Measurements from ENCODE around the gene GPR31. TPM values are rescaled to one million over a fixed set of nuclear protein-coding genes. Genes with fewer than 3 reads are reported as not detected.
"Not testable (repeated sequence)": the region's sequence is repeated elsewhere in the genome, so short reads cannot be mapped to it uniquely, and the experiment has no call there.

GPR31 gene
- total and polyA plus RNA-seq, 2 donors (not counting 1 experiment from before 2014, with no cell fraction given) = not detected

DNA sequence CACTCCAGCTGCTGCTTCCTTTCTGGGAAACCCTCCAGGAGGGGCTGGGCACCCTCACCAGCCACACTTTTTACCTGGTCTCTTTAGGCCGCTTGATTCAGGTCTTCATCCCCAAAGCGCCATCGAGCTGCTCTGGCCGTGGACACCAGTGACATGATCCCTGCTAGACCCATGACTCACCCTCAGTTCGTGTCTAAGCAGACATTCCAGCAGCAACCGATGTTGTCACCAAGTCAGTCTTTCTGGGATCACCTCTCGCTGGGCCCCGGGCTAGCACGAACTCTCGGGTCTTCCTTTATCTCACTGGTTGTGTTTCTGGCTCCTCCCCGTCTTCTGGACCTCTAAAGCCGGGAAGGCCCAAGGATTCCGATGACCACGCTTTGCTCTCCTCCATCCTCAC lies 43.0 kb upstream of the GPR31 start:
- ATAC-seq (ENCODE audit: low read depth) (no peak), DNase-seq (no peak)
- no peak overlapping the region for H3K27ac ChIP-seq (ENCODE audit: low read length in 2 of 2)
- H3K27me3 ChIP-seq (replicated peaks in 1 of 4; ENCODE audit: control extremely low read depth in 1 of 4, control insufficient read depth in 3 of 4, insufficient read depth in 4 of 4, low read length in 3 of 4) = peaks cover 0 to 8% (median 0%) of the 10 kb centered on the region in 4 experiments
- Mint-ChIP-seq H3K4me3 (no peak overlapping the region), H3K27ac (no peak overlapping the region), H3K4me1 (no peaks in the 10 kb centered on the region), H3K27me3 (peaks cover 36% of the 10 kb centered on the region), H3K9me3 (ENCODE audit: insufficient read depth) (no peaks in the 10 kb centered on the region)
- no peak overlapping the region for H3K4me3 ChIP-seq (ENCODE audit: control extremely low read depth in 1 of 5, extremely low read depth in 1 of 5, insufficient read depth in 1 of 5, low read depth in 2 of 5, low read length in 4 of 5)
- intact Hi-C loops (cut with micrococcal nuclease) = no loop called here
- no peaks in the 10 kb centered on the region for H3K4me1 ChIP-seq (ENCODE audit: control insufficient read depth in 2 of 2, insufficient read depth in 2 of 2, low read length in 2 of 2)
- POLR2A ChIA-PET = no interaction called here
- H4K20me1 ChIP-seq (ENCODE audit: control insufficient read depth, insufficient read depth, low read length, poor library complexity, severe bottlenecking) = no peaks in the 10 kb centered on the region
- H3K4me2 ChIP-seq (replicated peaks; ENCODE audit: low read depth, low read length, poor library complexity, severe bottlenecking) = no peak overlapping the region
- H3K79me2 ChIP-seq (ENCODE audit: control insufficient read depth, insufficient read depth, low read length) = no peaks in the 10 kb centered on the region
- no peak overlapping the region for H2AFZ ChIP-seq (ENCODE audit: insufficient read depth, low read depth, low read length, poor library complexity, severe bottlenecking)
- CTCF ChIA-PET = no interaction called here
- no peaks in the 10 kb centered on the region for H3K9me3 ChIP-seq (ENCODE audit: control extremely low read depth in 1 of 3, control insufficient read depth in 2 of 3, insufficient read depth in 1 of 3, low read length in 2 of 3)
- TF ChIP-seq, protein P1, sequence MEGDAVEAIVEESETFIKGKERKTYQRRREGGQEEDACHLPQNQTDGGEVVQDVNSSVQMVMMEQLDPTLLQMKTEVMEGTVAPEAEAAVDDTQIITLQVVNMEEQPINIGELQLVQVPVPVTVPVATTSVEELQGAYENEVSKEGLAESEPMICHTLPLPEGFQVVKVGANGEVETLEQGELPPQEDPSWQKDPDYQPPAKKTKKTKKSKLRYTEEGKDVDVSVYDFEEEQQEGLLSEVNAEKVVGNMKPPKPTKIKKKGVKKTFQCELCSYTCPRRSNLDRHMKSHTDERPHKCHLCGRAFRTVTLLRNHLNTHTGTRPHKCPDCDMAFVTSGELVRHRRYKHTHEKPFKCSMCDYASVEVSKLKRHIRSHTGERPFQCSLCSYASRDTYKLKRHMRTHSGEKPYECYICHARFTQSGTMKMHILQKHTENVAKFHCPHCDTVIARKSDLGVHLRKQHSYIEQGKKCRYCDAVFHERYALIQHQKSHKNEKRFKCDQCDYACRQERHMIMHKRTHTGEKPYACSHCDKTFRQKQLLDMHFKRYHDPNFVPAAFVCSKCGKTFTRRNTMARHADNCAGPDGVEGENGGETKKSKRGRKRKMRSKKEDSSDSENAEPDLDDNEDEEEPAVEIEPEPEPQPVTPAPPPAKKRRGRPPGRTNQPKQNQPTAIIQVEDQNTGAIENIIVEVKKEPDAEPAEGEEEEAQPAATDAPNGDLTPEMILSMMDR (IDR thresholded peaks at IDR 0.05) = no peak
- TF ChIP-seq EZH2 (IDR thresholded peaks at IDR 0.05; ENCODE audit: borderline replicate concordance, insufficient read depth, low read depth, low read length, poor library complexity, severe bottlenecking) = no peak
- H3K36me3 ChIP-seq (replicated peaks in 1 of 2; ENCODE audit: control extremely low read depth in 1 of 2, control insufficient read depth in 1 of 2, extremely low read depth in 1 of 2, insufficient read depth in 2 of 2, low read length in 1 of 2) = no peaks in the 10 kb centered on the region
- 91% methylated on average over 14 of the region's 14 CpGs for WGBS (ENCODE audit: insufficient coverage)
- H3K9ac ChIP-seq (ENCODE audit: low read length) = no peak overlapping the region

DNA sequence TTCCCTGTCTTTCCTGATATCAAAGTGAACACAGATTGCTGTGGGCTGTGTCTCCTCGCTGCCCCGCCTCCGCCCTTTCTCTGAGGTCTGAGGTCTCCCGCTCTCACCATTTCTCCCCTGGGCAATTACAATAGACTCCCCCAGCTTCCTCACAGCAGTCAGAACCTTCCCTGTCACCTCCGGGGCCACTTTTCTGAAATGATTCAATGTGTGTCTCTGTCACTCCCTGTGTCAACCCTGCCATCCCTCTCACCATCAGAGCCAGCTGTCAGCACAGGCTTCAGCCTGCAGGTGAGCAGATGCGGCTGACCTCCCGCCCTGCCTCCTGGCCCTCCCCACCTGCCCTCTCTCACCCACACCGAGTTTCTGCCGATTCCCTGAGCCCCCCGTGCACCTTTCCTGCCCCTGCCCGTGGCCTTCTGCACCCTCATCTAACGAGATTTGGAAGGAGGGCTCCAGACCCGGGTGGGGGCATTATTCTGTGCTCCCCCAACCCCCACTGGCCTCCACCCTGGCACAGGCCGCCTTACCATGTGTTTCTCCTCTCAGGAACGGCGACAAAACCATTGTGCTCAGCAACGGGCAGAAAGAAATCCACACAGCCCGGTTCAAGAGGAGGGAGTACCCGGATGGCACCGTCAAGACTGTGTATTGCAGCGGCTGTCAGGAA lies 38.3 kb upstream of the GPR31 start:
- H3K27me3 ChIP-seq (replicated peaks in 1 of 4; ENCODE audit: control extremely low read depth in 1 of 4, control insufficient read depth in 3 of 4, insufficient read depth in 4 of 4, low read length in 3 of 4); H3K4me1 Mint-ChIP-seq; H3K4me3 ChIP-seq (ENCODE audit: control extremely low read depth in 1 of 5, extremely low read depth in 1 of 5, insufficient read depth in 1 of 5, low read depth in 2 of 5, low read length in 4 of 5); CTCF ChIA-PET; ATAC-seq (ENCODE audit: low read depth); H3K4me2 ChIP-seq (replicated peaks; ENCODE audit: low read depth, low read length, poor library complexity, severe bottlenecking); H3K36me3 ChIP-seq (replicated peaks in 1 of 2; ENCODE audit: control extremely low read depth in 1 of 2, control insufficient read depth in 1 of 2, extremely low read depth in 1 of 2, insufficient read depth in 2 of 2, low read length in 1 of 2); POLR2A ChIA-PET; H3K4me3 Mint-ChIP-seq; H3K9me3 ChIP-seq (ENCODE audit: control extremely low read depth in 1 of 3, control insufficient read depth in 2 of 3, insufficient read depth in 1 of 3, low read length in 2 of 3); H3K9me3 Mint-ChIP-seq (ENCODE audit: insufficient read depth); H3K9ac ChIP-seq (ENCODE audit: low read length); H3K4me1 ChIP-seq (ENCODE audit: control insufficient read depth in 2 of 2, insufficient read depth in 2 of 2, low read length in 2 of 2); H3K79me2 ChIP-seq (ENCODE audit: control insufficient read depth, insufficient read depth, low read length); DNase-seq; H3K27ac Mint-ChIP-seq; H4K20me1 ChIP-seq (ENCODE audit: control insufficient read depth, insufficient read depth, low read length, poor library complexity, severe bottlenecking); H2AFZ ChIP-seq (ENCODE audit: insufficient read depth, low read depth, low read length, poor library complexity, severe bottlenecking); intact Hi-C loops (cut with micrococcal nuclease); H3K27ac ChIP-seq (ENCODE audit: low read length in 2 of 2): not testable (repeated sequence)
- no CpG with 5 or more reads among the region's 21 CpGs for WGBS (ENCODE audit: insufficient coverage)
- H3K27me3 Mint-ChIP-seq = peaks cover 24% of the 10 kb centered on the region

DNA sequence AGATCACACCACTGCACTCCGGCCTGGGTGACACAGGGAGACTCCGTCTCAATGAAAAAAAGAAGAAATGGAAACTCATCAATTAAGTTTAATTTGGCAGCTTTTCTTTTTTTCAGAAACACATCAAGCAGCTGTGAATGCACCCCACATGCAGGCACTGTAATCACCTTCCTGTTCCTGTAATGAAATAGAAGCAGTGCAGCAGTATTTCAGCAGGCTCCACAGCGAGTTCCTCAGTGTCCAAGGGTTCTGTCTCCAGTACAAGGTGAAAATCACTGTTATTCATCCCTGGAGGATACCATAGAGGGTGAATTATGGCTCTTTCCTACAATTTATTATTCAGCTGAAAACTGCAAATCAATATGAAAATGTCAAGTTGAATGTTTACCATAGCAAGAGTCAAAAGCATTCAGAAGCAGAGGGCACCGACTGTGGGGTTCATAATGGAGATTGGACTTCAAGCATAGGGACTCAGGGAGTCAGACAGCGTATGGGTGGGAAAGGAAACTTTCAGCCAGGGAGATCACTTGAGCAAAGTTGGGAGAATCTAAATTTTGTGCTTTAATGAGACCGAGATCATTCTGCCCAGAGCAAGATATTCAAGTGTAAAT lies 35.8 kb upstream of the GPR31 start:
- intact Hi-C loops (cut with micrococcal nuclease); H3K27ac Mint-ChIP-seq; H3K9me3 ChIP-seq (ENCODE audit: control extremely low read depth in 1 of 3, control insufficient read depth in 2 of 3, insufficient read depth in 1 of 3, low read length in 2 of 3); H3K36me3 ChIP-seq (replicated peaks in 1 of 2; ENCODE audit: control extremely low read depth in 1 of 2, control insufficient read depth in 1 of 2, extremely low read depth in 1 of 2, insufficient read depth in 2 of 2, low read length in 1 of 2); DNase-seq; CTCF ChIA-PET; POLR2A ChIA-PET; ATAC-seq (ENCODE audit: low read depth); H3K79me2 ChIP-seq (ENCODE audit: control insufficient read depth, insufficient read depth, low read length); H3K4me3 Mint-ChIP-seq; H3K4me2 ChIP-seq (replicated peaks; ENCODE audit: low read depth, low read length, poor library complexity, severe bottlenecking); H3K4me1 Mint-ChIP-seq; H4K20me1 ChIP-seq (ENCODE audit: control insufficient read depth, insufficient read depth, low read length, poor library complexity, severe bottlenecking); H3K27ac ChIP-seq (ENCODE audit: low read length in 2 of 2); H3K4me3 ChIP-seq (ENCODE audit: control extremely low read depth in 1 of 5, extremely low read depth in 1 of 5, insufficient read depth in 1 of 5, low read depth in 2 of 5, low read length in 4 of 5); H2AFZ ChIP-seq (ENCODE audit: insufficient read depth, low read depth, low read length, poor library complexity, severe bottlenecking); H3K27me3 ChIP-seq (replicated peaks in 1 of 4; ENCODE audit: control extremely low read depth in 1 of 4, control insufficient read depth in 3 of 4, insufficient read depth in 4 of 4, low read length in 3 of 4); H3K4me1 ChIP-seq (ENCODE audit: control insufficient read depth in 2 of 2, insufficient read depth in 2 of 2, low read length in 2 of 2); H3K9ac ChIP-seq (ENCODE audit: low read length); H3K9me3 Mint-ChIP-seq (ENCODE audit: insufficient read depth): not testable (repeated sequence)
- WGBS (ENCODE audit: insufficient coverage) = 95% methylated on average over 2 of the region's 6 CpGs
- peaks cover 14% of the 10 kb centered on the region for H3K27me3 Mint-ChIP-seq
